Fibroblast of skin of left quadriceps (primary cell): ENCODE measurements around the gene AGBL1.
A peak's percentile ranks its signal among the peaks of the same experiment; 100 is the strongest.
"Not testable (repeated sequence)": the region's sequence is repeated elsewhere in the genome, so short reads cannot be mapped to it uniquely, and the experiment has no call there.

Experiments
- DNase-seq, 2 experiments: peaks; one replicate each; pipeline ENCODE4 v3.0.0-alpha.2; 2013; ENCODE audit warnings: low read depth in 2 of 2

AGBL1 gene

DNA sequence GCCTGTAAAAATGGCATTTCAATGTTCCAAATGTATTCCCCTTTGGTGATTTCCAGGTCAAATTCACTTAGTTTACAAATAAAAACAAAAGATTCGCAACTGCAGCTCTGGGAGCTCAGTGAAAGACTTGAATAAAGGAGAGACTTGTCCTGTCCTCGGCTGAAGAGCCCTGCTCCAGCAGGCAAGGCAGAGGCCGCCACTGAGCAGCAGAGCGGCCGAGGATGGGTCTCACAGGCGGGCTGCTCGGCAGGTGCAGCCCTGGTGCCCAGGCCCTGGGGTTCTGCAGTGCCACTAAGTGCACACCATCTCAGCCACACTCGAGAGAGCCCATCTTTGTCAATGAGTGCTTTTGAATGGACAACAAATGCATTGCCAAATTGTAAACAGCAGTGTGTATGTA, 856.2 kb downstream of the AGBL1 start:
- no peak for DNase-seq

DNA sequence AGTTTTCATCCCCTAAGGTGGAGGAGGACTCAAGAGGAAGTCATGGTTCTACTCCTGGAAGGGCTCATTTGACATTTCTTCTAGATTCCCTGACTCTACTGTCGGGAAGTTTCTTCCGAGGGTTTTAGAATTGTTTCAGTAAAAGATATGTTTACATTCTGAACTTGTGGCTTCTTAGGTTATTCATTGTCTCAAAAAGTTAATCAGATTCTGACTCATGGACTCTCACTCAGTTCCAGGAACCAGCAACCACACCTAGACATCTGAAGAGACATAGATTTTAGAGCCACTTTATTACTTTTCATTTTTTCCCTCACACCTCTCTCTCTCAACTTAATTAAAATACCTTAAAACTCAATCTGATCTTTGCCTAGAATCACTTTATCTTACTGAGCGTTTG, 862.6 kb downstream of the AGBL1 start:
- DNase-seq: no peak

DNA sequence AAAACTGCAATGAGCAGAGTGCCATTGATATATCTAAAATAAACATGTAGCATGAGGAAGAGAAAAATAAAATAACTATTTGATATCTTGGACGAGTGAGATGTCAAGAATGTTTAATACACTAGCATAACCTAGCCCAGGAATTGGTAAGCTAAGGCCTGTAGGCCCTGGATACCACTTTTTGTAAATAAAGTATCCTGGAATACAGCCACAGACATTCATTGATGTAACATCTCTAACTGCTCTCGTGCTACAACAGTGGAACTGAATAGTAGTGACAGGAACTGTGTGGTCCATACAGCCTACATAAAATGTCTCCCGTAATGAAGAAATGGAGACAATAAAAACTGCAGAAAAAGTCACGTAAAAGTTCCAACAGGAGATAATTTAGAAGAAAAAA, 869.0 kb downstream of the AGBL1 start:
- DNase-seq: no peak

DNA sequence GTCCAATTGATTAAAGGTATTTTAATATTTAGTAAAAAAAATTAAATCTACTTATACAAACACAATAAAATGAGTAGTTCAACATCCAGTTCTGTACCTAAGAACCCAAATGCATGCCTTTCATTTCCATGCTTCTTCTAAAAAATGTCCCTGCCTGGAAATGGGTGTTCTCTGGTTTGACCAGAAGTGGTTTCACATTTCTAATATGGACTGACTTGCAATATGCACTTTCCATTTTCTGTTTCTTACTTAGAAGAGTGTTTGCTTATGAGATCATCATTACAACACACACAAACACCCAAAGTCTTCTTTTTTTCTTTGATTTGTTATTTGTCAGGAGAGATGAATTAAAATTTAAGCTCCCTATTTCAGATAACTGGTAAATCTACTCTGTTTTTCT, 879.6 kb downstream of the AGBL1 start:
- no peak for DNase-seq

DNA sequence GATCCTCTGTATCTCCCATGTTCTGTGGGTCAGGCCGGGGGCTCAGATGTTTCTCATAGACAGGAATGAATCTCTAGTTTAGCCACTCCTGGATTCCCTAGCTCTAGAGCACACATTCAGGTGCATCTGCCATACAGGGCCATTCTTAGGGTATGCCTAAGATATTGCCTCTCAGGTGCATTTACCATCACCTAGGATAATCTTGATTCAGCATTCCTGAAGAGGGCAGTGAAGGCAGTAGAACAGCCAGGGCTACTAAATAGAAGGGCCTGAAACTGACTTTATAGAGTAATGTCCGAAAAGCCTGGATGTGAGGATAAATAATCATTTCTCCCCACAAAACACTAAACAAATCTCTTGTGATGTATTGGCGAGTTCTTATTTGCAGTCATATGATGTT, 882.0 kb downstream of the AGBL1 start:
- no peak for DNase-seq

DNA sequence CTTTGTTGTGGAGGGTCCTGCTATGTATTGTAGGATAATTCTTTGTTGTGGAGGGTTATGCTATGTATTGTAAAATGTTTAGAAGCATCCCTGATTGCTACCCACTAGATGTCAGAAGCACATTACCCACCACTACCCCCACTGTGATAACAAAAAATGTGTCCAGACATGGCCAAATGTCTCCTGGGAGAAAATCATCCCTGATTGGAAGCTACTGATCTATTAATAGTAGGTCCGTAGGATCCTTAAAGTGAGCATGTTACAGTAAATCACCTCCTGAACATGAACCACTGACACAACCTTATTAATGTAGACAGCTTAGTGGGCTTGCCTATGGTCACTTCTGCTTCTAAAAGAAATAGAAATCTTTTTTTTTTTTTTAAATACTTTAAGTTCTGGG, 884.6 kb downstream of the AGBL1 start:
- no peak for DNase-seq

DNA sequence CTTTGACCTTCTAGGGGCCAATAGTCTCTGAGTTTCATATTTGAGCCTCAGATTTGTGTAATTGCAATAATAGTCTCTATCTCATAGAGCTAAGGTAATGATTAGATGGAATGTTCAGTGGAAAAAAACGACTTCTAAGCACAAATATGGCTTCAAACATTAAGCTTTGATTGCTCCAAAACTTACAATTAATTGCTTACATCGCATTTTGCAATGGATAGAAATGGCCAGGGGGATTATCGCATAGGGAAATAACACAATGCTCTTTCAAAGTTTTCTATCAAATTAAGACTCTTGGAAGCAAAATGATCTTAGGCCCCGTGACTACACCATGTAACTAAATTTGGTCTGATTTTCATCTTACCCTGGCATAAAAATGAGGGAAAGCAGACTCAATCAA, 888.6 kb downstream of the AGBL1 start:
- no peak for DNase-seq

DNA sequence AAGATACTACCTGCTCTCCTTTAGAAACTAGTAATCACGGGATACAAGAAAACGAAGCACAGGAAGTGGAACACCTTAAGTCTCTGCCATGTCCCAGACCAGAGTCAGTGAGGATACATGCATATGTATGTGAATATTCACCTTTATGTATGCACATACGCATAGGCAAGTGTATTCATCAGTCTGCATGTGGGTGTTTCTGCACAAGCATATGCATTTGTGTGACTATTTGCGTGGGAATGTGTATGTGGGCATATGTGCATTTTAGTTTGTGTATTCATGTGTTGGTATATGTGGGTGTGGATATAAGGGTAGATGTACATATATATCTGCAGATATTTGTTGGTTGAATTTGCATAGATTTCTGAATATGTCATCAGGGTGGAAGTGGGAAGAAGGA, 889.7 kb downstream of the AGBL1 start:
- no peak for DNase-seq

DNA sequence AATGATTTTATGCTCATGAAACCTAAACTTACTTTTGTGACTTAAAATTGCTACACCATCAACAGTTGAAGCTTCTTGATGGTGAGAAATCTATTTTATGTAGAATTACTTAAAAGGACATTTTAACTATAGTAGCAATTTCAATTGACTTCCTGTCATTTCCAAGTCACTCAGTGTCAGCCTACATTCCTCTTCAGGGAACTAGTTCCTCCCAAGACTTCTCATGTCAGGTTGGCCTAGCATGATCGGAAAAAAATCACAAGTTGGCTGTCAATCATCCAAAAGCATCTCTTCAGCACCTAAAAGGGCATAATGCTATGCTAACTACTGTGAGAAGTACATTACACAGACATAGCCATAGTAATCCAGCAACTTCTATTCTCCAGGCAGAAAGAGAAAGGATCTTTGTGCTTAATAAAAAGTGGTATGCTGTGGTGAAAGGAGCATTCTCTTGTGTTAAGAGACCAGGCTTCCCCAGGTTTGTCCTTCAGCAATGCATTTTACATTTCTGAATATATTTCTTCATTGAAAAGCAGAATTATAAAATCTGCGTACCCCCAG, 893.7 kb downstream of the AGBL1 start:
- no peak for DNase-seq

DNA sequence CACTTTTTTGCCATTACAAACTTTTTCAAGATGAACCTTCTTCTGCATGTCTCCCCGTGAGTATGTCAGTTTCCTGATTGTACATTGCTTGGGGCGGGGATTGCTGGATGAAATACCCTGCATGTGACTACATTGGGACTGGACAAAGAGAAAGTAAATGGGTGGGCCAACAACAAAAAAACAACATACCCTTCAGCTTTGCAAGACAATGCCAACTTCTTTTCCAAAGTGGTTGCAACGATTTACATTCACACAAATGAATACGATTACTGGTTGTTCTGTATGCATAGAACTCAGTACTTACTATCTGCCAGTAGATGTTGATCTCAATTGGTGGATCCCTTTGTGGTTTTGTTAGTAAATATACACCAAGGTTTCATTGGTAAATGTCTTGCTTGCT, 908.4 kb downstream of the AGBL1 start:
- DNase-seq: no peak

DNA sequence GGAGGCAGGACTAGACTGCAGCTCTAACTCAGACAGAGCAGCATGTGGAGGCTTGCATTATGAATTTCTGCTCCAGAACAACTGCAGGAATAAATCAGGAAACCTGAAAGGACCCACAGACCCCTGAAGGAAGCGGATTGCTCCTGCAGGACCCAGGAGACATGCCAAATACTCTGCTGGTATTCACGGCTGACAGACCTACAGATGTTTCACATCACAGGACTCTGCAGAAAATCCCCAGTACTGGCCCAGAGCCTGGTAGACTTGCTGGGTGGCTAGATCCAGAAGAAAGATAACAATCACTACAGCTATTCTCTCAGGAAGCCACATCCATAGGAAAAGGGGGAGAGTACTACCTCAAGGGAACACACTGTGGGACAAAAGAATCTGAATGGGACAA, 942.1 kb downstream of the AGBL1 start:
- peak; percentile 22 to 25 for DNase-seq

DNA sequence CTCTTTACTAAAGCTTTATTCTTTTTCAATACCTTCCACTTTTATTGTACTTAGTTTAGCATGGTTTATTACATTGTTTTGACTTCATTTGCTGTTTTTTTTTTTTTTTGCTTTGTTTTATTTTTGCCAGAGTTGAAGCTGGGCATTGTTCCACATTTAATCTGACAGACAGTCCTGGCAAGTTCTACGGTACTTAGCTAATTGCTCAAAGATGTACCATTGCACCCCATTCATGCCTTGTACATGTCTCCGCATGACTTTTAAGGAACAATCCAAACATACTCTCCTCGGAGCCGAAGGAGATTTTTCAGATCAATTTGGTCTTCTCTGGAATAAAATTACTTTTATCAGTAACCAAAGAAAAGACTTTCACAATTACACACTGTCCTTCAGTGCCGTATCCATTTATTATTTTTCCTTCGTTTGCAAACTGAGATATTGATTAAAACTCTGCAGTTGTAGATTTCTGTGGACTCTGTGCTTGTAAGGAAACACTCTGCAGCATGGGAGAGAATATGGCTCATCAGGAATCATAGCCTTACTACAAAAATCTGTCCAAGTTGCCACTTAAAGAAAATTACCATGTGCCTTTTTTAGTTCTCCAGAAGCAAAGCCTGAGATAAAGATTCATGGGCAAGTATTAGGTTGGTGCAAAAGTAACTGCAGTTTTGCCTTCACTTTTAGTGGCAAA, 952.0 kb downstream of the AGBL1 start:
- DNase-seq: no peak

DNA sequence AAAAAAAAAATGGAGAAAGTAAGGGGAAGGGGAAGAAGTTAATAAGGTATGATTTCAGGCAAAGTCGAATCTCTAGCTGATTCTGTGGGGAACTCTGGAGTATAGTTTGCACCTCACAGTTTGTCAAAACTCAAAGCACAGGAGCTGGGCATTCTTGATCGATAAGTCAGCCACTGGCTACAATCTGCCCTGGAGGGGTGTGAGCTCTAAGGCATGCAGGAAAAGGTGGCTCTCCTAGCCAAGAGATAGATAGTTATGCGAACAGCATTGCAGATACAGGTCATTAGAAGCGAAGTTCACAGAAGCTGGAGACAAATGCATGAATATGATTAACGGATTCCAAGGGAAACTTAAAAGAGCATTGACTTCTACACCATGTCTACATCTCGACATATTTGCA, 952.6 kb downstream of the AGBL1 start:
- DNase-seq: no peak

DNA sequence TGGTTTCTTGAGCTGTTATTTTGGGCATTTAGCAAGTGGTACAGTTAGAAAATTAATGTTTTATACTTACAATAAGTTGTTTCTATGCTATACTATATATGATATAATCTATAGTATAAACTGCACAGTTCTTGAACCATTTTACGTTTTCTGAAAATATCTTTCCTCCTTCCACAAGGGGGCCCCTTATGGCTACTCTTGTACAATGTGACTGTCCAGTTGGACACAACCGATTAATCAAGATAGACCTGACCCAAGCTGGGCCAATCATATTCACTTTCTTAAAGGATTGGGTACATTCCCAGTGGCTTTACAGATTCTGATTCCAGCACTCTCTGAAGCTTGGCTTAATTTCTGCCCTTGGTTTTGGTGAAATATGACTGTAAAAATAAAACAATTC, 953.4 kb downstream of the AGBL1 start:
- DNase-seq: no peak

DNA sequence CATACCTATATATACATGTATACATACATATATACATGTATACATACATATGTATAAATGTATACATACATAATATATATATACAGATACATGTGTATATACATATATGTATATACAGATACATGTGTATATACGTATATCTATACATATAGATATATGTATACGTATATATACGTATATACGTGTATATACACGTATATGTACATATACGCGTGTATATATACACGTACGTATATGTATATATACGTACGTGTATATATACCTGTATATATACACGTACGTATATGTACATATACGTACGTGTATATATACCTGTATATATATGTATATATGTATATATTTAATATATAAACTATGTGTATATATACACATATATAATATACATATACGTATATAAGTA, 955.2 kb downstream of the AGBL1 start:
- DNase-seq: no peak

DNA sequence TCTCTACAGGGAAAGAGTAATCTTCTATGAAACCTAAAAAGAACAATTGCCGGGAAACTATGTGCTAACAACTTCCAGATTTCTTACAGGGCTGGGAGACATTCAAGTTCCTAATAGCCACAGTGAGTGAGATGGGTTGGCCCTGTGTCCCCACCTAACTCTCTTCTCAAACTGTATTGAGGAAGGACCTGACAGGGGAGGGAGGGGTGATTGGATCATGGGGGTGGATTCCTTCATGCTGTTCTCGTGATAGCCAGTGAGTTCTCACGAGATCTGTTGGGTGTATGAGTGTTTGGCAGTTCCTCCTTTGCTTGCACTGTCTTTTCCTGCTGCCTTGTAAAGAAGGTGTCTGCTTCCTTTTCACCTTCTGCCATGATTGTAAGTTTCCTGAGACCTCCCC, 958.7 kb downstream of the AGBL1 start:
- peak; percentile 11 to 15 for DNase-seq

DNA sequence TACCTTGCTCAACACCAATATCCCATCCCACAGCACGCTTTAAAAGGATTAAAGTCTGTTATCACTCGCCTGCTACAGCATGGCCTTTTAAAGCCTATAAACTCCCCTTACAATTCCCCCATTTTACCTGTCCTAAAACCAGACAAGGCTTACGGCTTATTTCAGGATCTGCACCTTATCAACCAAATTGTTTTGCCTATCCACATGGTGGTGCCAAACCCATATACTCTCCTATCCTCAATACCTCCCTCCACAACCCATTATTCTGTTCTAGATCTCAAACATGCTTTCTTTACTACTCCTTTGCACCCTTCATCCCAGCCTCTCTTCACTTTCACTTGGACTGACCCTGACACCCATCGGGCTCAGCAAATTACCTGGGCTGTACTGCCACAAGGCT, 962.9 kb downstream of the AGBL1 start:
- not testable (repeated sequence) for DNase-seq

DNA sequence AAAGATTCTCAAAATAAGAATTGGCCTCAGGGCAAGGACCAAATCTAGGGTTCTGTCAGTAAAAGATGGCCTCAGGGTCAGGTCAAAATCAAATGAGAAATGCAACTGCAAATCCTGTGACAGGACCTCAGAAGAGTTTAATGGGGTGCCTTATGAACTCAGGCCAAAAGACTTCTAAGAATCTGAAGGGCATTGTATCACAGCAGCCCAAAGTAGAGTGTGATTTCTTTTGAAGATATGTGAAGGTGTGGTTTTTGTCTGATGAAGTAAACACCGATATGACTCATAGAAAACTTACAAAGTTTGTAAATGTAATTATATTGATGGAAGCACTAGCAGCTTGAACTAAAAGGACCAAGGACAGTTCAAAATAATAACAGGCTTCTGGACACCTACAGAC, 966.1 kb downstream of the AGBL1 start:
- no peak for DNase-seq

DNA sequence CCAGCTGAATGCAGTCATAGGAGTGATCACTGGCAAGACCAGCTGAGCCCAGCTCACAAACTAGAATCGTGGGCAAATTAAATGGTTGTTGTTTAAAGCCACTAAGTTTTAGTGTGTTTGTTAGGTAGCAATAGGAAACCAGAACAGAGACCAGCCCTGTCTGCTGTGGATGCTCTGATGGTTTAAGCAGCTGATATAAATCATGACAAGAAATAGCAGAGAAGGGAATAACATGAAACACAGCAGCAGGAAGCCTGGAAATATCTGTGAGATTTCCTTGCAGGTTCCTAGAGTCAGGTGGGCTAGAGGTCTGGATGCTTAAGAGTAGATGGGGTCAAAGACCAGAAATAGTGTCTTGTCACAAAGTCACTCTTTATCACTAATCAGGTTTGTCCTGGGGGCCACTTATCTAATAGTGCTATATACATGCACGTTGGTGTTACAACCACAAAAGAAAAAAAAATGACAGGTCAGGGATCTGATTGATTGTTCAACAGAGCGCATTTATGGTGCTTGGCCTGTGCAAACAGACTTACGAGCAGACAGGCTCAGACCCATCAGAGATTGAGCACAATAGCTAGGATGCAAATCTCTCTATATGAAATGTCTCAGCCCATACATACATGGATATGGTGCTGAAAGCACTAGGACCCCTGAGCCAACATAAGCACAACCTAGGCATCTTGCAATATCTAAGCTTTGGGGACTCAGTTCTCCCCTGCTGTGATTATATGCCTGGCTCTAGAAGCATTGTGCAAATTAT, 967.7 kb downstream of the AGBL1 start:
- DNase-seq: no peak
